HCT116 (cell line): ENCODE measurements around the gene CBFA2T3. TPM values are rescaled to one million over a fixed set of nuclear protein-coding genes. Genes with fewer than 3 reads are reported as not detected.

Source experiments
- ATAC-seq: fragments of 200-7000 bp; cut with Tn5 transposase; 2 replicates; pipeline ENCODE4 v1.9.1; 2020; ENCODE audit warnings: mild to moderate bottlenecking, moderate library complexity
- BruUV-seq: library from RNA; stranded (reverse); fragments of 400-500 nt; replicated peaks from 2 replicates; lab custom pipeline; 2021; lab: Mats Ljungman, UMichigan
- CTCF ChIA-PET: fragments of 300-600 bp; sonication (Branson Sonifier 250); formaldehyde crosslinking; loops from one replicate; lab custom pipeline; 2021; ENCODE audit warnings: antibody characterized with exemption; lab: Charles Lee
- POLR2A ChIA-PET: fragments of 300-600, 350-600 bp; sonication (Branson Sonifier 250); formaldehyde crosslinking; loops from one replicate; lab custom pipeline; 2021; ENCODE audit warnings: antibody characterized with exemption; lab: Charles Lee
- RAD21 ChIA-PET, 2 experiments: fragments of 300-600 bp; sonication (Branson Sonifier 250); formaldehyde crosslinking; loops; one replicate each; lab custom pipeline; 2023; ENCODE audit warnings: low total read pairs in 2 of 2; ENCODE audit not compliant: uncharacterized antibody in 2 of 2, unreplicated experiment in 2 of 2, low non-redundant PET in 1 of 2; lab: Charles Lee
- DNase-seq: peaks from one replicate; pipeline ENCODE4 v3.0.0-alpha.2; 2010; ENCODE audit warnings: low read depth, low spot score
- H2AFZ ChIP-seq: fragments of 200-600 bp; shearing (Covaris generic), sonication (generic); 2 replicates; pipeline ENCODE4 v1.6.1; 2017; ENCODE audit warnings: low read depth, mixed run types, mixed read lengths, antibody characterized with exemption, low read length; ENCODE audit not compliant: poor library complexity, severe bottlenecking
- H3K27ac ChIP-seq: 2 replicates; pipeline ENCODE4 v1.5.1; 2012; ENCODE audit warnings: low read depth, low read length
- H3K27me3 ChIP-seq: fragments of 200-600 bp; sonication (generic); 2 replicates; pipeline ENCODE4 v1.6.1; 2016; ENCODE audit warnings: mixed run types, low read length, mixed read lengths; ENCODE audit not compliant: insufficient read depth
- H3K36me3 ChIP-seq, 2 experiments: fragments of 200-500 bp in 1 of 2; fragments of 200-600 bp in 1 of 2; sonication (Bioruptor generic) in 1 of 2; sonication (generic) in 1 of 2; 2 replicates each; pipeline versions ENCODE4 v1.5.1 to v1.6.1; 2014 to 2016; ENCODE audit warnings: low read length in 2 of 2, inconsistent platforms in 1 of 2, mixed read lengths in 1 of 2, mixed run types in 1 of 2; ENCODE audit not compliant: insufficient read depth in 2 of 2, control insufficient read depth in 1 of 2
- H3K4me1 ChIP-seq, 2 experiments: fragments of 200-600 bp in 1 of 2; sonication (generic) in 1 of 2; 2 replicates each; pipeline versions ENCODE4 v1.5.1 to v1.6.1; 2012 to 2017; ENCODE audit warnings: low read length in 2 of 2, inconsistent platforms in 1 of 2, mild to moderate bottlenecking in 1 of 2, mixed read lengths in 1 of 2, mixed run types in 1 of 2, moderate library complexity in 1 of 2; ENCODE audit not compliant: insufficient read depth in 2 of 2, control insufficient read depth in 1 of 2
- H3K4me2 ChIP-seq: fragments of 200-600 bp; sonication (generic); 2 replicates; pipeline ENCODE4 v1.6.1; 2017; ENCODE audit warnings: mixed run types, low read length, mixed read lengths
- H3K4me3 ChIP-seq, 2 experiments: fragments of 200-600 bp in 1 of 2; sonication (generic) in 1 of 2; replicated peaks in 1 of 2; 2 replicates each; pipeline ENCODE4 v1.5.1; 2011 to 2016; ENCODE audit warnings: low read length in 2 of 2, control low read depth in 1 of 2, low read depth in 1 of 2, mild to moderate bottlenecking in 1 of 2, mixed read lengths in 1 of 2, mixed run types in 1 of 2
- H3K79me2 ChIP-seq: fragments of 200-600 bp; sonication (generic); 2 replicates; pipeline ENCODE4 v1.6.1; 2017; ENCODE audit warnings: mild to moderate bottlenecking, mixed run types, low read length, moderate library complexity, mixed read lengths; ENCODE audit not compliant: insufficient read depth
- H3K9ac ChIP-seq: fragments of 200-600 bp; sonication (generic); 2 replicates; pipeline ENCODE4 v1.6.1; 2016; ENCODE audit warnings: low read length, mixed read lengths
- H3K9me2 ChIP-seq: fragments of 200-600 bp; sonication (generic), shearing (Covaris generic); 2 replicates; pipeline ENCODE4 v1.6.1; 2017; ENCODE audit warnings: mixed run types, mild to moderate bottlenecking, moderate library complexity; ENCODE audit not compliant: insufficient read depth
- H3K9me3 ChIP-seq, 2 experiments: fragments of 200-500 bp in 1 of 2; fragments of 200-600 bp in 1 of 2; sonication (Bioruptor generic) in 1 of 2; sonication (generic) in 1 of 2; 2 replicates each; pipeline ENCODE4 v1.6.1; 2014 to 2017; ENCODE audit warnings: low read length in 2 of 2, mixed read lengths in 2 of 2, inconsistent platforms in 1 of 2, low read depth in 1 of 2, mild to moderate bottlenecking in 1 of 2, mixed run types in 1 of 2, moderate library complexity in 1 of 2; ENCODE audit not compliant: control insufficient read depth in 1 of 2, insufficient read depth in 1 of 2
- H4K20me1 ChIP-seq: fragments of 200-600 bp; sonication (generic), shearing (Covaris generic); 2 replicates; pipeline ENCODE4 v1.6.1; 2017; ENCODE audit warnings: mixed run types, mild to moderate bottlenecking, moderate library complexity; ENCODE audit not compliant: insufficient read depth
- YY1 ChIP-seq: IDR thresholded peaks from 2 replicates; pipeline ENCODE4 v1.6.1; 2011; ENCODE audit warnings: low read length, low read depth, moderate library complexity, mild to moderate bottlenecking; ENCODE audit not compliant: insufficient replicate concordance; ENCODE audit errors: extremely low read depth
- ZNF274 ChIP-seq: fragments of 200-500 bp; sonication (Bioruptor generic); IDR thresholded peaks from 2 replicates; pipeline ENCODE4 v1.6.1; 2014; ENCODE audit warnings: mild to moderate bottlenecking, low read depth, low read length, inconsistent platforms
- intact Hi-C: fragments of 100-400 bp; cut with micrococcal nuclease; formaldehyde crosslinking; loops from 2 replicates; pipeline ENCODE4 v1.10.0; 2022
- total RNA-seq: library from RNA; stranded (reverse); gene quantifications from one replicate; pipeline ENCODE4 v1.2.1, GENCODE V29; 2021; ENCODE audit not compliant: unreplicated experiment
- TF ChIP-seq, protein P1 (sequence below): IDR thresholded peaks from 2 replicates; pipeline ENCODE4 v1.6.1; 2011; ENCODE audit warnings: mild to moderate bottlenecking, low read length, moderate library complexity; ENCODE audit not compliant: insufficient replicate concordance; ENCODE audit errors: extremely low read depth

The CBFA2T3 gene
- total RNA-seq, 1 experiment from 2014 or later = 19.1 TPM

DNA sequence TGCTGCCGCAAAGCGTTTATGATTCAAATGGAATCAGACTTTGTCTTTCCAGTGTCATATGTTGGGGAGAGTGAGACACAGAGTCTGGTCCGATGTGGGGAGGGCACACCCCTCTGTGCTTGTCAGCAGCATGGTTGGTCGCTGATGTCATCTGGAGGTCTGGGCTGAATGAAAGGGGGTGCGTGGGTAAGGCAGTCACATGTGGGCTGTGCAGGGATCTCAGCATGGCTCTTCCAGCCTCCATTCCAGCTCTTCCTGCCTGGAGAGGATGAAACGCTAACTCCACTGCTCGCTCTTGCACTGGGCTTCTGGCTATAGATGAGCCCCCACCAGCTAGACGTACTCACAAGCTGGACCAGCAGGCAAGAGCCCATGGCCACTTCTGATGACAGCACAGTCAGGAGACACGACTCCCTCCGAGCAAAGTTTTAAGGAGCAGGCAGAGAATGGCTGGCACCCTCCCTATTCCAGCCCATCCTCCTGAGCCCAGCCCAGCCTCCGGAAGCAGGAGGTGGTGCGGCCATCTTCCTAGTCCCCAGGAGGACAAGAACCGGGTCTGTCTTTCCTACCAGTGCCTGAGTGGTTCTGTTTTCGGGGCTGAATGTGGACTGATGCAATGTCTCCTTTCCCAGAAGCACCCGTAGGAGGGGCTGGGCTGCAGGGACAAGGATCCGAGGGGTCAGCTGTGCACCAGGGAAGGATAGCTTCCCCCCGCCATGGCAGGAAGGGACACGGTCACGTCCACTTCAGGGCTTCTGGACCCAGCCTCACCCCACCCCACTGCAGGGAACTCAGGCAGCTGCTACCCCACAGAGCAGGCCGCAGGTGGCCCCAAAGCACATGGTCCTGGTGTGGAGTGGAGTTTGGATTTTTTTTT lies 41.5 kb upstream of the CBFA2T3 start:
- Histone ChIP-seq H3K27ac (no peak overlapping the region), H4K20me1 (no peaks in the 10 kb centered on the region), H3K9ac (no peak overlapping the region), H3K9me3 (peaks cover 0 to 9% of the 10 kb centered on the region in 2 experiments; a peak in 2 of 4 replicates), H3K9me2 (no peaks in the 10 kb centered on the region), H3K36me3 (no peaks in the 10 kb centered on the region), H3K4me1 (peaks cover 0 to 6% of the 10 kb centered on the region in 2 experiments; a peak in 1 of 4 replicates), H2AFZ (no peak overlapping the region), H3K79me2 (no peaks in the 10 kb centered on the region), H3K4me3 (no peak overlapping the region), H3K27me3 (peaks cover 17% of the 10 kb centered on the region), H3K4me2 (no peak overlapping the region)
- DNase-seq = no peak
- TF ChIP-seq YY1 (no peak), ZNF274 (no peak)
- TF ChIP-seq, protein P1, sequence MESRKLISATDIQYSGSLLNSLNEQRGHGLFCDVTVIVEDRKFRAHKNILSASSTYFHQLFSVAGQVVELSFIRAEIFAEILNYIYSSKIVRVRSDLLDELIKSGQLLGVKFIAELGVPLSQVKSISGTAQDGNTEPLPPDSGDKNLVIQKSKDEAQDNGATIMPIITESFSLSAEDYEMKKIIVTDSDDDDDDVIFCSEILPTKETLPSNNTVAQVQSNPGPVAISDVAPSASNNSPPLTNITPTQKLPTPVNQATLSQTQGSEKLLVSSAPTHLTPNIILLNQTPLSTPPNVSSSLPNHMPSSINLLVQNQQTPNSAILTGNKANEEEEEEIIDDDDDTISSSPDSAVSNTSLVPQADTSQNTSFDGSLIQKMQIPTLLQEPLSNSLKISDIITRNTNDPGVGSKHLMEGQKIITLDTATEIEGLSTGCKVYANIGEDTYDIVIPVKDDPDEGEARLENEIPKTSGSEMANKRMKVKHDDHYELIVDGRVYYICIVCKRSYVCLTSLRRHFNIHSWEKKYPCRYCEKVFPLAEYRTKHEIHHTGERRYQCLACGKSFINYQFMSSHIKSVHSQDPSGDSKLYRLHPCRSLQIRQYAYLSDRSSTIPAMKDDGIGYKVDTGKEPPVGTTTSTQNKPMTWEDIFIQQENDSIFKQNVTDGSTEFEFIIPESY = no peak
- no TSS peak for BruUV-seq
- ChIA-PET CTCF (no interaction called here), POLR2A (no interaction called here), RAD21 (no interaction called here)
- no peak for ATAC-seq
- intact Hi-C loops = no loop called here
